Measurements from ENCODE around the gene SLCO2B1.
"Not testable (repeated sequence)": the region's sequence is repeated elsewhere in the genome, so short reads cannot be mapped to it uniquely, and the experiment has no call there.

The SLCO2B1 gene, protein sequence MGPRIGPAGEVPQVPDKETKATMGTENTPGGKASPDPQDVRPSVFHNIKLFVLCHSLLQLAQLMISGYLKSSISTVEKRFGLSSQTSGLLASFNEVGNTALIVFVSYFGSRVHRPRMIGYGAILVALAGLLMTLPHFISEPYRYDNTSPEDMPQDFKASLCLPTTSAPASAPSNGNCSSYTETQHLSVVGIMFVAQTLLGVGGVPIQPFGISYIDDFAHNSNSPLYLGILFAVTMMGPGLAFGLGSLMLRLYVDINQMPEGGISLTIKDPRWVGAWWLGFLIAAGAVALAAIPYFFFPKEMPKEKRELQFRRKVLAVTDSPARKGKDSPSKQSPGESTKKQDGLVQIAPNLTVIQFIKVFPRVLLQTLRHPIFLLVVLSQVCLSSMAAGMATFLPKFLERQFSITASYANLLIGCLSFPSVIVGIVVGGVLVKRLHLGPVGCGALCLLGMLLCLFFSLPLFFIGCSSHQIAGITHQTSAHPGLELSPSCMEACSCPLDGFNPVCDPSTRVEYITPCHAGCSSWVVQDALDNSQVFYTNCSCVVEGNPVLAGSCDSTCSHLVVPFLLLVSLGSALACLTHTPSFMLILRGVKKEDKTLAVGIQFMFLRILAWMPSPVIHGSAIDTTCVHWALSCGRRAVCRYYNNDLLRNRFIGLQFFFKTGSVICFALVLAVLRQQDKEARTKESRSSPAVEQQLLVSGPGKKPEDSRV

DNA sequence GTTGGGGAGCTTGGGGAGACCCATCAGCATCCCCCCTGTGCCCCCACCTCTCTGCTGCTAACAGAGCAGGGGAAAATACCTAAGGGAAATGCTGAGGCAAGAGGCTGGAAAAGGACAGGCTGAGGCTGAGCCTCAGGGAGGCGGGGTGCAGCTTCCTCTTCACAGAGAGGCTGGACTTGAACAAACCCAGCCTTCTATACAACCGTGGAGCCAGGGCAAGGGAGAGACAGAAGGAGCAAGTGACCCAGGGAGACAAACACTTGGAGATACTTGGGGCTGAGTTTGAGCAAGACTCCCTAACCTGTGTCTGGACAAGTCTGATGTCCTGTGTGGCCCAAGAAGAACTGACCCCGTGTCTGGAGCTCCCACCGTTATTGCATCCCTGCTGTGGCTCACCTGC is at the start of gene SLCO2B1:
Gene SLCO2B1 (plus strand): TSS at position 229 of the 400 bp plus-strand sequence. CDS start 275 bp downstream, outside the sequence.
- DNase-seq, result peak in 1 of 14 donors; percentile 38

DNA sequence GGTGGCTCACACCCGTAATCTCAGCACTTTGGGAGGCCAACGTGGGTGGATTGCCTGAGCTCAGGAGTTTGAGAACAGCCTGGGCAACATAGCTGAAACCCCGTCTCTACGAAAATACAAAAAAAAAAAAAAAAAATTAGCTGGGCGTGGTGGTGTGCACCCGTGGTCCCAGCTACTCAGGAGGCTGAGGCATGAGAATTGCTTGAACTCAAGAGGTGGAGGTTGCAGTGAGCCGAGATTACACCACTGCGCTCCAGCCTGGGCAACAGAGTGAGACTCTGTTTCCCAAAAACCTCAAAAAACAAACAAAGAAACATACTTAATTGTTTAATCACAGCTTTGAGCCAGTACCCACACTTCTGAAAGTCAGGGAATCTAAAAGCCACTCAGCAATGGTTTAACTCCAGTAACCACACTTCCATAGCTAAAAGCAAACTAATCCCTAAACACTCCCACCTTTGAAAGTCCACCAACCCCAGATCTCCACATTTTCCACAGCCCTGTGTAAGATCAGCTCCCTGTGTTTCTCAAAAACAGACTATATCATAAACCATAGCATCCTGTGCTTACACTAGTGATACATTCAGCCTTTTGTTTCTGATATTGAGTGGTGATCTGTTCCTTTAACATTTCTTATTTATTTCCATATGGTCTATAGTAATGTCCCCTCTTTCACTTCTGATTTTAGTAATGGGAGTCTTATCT is 49.3 kb upstream of the SLCO2B1 start:
- no peak for DNase-seq

DNA sequence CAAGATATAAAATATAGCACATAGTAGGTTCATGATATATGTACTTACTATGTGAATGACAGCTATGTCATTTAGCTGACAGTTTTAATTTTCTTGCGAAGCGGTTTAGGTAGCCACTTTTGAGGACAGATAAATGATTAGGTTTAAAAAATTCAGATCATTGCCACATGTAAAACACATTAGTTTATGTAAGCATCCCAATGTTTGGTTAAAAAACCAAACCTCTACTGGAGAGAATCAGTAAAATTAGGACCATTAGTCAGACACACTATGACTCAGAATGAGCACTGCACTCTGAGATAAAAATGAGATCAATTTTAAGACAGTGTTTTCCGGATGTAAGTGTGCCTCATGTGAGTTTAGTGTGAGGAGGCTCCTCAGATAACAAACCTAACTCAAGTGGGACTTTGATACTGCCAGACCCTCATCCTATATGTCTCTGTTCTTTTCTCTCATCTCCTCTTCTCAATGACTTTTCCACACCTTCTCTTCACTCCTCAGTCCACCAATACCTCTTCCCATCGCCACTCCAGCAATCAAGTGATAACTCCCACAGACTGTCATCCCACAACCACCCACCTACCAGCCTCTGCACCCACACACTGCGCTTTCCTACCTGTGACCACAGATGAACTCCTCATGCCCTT is 47.4 kb upstream of the SLCO2B1 start:
- DNase-seq, result no peak

DNA sequence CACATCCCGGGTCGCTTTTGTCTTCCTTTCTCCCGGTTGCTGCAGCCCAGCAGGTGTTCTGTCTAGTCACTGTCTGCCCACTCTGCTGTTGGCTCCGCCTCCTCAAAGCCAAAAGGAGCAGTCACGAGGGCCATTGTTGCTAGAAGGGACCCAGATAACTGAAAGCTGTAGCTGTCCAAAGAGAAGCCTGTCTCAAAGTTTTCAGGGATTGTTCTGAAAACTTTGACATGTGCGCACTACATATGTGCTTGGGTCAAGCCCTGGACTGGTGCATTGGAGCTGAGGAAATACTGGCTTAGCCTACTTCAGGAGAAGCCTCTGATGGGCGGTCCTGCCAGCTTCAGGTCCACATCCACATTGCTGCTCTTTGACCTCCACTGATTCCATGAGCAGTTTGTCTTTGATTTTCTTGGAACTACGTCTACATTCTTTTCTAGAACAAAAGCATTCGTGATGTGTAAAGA is 45.4 kb upstream of the SLCO2B1 start:
- DNase-seq, result no peak

DNA sequence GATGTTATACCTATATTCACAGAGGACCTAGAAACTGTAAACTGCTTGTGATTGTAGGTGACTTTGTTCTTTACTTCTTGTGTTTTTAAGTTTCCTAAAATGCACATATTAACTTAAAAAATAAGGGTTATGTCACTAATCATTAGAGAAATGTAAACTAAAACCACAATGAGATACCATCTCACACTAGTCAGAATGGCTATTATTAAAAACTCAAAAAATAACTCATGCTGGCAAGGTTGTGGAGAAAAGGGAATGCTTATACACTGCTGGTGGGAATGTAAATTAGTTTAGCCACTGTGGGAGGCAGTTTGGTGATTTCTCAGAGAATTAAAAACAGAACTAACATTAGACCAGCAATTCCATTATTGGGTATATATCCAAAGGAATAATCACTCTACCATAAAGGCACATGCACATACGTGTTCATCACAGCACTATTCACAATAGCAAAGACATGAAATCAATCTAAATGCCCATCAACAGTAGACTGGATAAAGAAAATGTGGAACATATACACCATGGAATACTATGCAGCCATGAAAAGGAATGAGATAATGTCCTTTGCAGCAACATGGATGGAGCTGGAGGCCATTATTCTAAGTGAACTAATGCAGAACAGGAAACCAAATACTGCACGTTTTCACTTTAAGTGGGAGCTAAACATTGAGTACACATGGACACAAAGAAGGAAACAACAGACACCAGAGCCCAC is 44.8 kb upstream of the SLCO2B1 start:
- not testable (repeated sequence) for DNase-seq

DNA sequence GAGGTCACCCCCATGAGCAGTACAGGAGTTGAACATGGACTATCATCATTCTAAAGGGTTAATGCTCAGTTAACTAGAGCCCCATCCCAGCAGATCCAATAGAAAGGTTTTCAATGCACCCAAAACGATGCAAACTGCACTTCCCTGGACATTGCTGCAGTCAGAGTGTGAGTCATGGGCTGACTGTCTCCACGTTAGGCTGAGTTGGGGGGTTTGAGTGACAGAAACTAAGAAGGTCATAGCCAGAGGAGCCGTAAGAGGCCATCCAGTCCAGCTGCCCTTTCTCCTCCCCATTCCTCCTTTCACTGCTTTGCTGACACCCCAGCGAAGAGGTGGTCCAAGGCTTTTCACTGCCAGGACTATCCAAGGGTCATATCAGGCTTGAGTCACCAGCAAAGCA is 43.7 kb upstream of the SLCO2B1 start:
- DNase-seq, result no peak

DNA sequence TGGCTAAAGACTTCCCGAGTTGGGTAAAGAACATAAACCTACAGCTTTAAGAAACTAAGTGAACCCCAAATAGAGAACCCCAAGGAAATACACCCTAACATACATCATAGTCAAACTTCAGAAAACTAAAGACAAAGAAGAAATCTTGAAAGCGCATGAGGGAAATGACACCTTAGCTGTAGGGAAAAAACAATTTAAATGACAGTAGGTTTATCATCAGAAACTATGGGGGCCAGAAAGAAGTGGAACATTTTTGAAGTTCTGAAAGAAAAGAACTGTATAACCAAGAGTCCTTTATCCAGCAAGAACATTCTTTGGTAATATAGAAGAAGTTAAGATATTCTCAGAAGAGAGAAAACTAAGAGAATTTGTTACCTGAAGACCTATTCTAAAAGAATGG is 38.7 kb upstream of the SLCO2B1 start:
- DNase-seq, result no peak

DNA sequence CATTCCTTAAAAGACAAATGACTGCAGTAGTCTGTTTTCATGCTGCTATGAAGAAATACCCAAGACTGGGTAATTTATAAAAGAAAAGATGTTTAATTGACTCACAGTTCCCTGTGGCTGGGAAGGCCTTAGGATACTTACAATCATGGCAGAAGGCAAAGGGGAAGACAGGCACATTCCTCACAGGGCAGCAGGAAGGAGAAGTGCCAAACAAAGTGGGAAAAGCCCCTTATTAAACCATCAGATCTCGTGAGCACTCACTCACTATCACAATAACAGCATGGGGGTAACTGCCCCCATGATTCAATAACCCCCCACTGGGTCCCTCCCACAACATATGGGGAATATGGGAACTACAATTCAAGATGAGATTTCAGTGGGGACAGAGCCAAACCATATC is 37.9 kb upstream of the SLCO2B1 start:
- DNase-seq, result no peak

DNA sequence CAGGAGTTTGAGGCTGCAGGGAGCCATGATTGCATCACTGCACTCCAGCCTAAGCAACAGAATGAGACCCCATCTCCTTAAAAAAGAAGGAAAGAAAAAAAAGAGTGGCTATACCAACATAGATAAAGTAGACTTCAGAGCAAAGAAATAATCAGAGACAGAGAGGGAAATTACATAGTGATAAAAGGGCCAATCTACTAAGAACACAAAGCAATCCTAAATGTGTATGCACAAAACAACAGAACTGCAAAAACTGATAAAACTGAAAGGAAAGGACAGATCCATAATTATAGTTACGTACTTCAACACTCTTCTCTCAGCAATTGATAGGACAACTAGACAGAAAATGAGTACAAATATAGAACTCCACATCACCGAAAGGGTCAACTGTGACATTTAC is 36.4 kb upstream of the SLCO2B1 start:
- DNase-seq, result no peak

DNA sequence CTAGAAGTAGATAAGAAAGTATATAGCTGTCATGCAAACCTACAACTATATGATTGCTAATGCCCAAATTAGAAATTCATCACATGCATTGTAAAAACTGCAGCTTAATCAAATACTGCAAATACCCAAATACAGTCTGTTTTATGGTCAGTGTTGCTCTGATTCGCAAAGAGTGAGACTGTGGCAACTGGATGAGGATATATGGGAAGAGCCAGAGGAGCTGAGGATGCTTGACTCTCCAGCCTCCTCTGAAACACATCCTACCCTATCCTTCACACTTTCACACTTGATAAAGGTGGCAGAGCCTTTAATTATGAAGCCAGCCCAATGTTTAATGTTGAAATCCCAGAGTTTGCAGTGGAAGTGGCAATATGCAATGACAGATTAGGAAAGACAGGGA is 32.3 kb upstream of the SLCO2B1 start:
- no peak for DNase-seq

DNA sequence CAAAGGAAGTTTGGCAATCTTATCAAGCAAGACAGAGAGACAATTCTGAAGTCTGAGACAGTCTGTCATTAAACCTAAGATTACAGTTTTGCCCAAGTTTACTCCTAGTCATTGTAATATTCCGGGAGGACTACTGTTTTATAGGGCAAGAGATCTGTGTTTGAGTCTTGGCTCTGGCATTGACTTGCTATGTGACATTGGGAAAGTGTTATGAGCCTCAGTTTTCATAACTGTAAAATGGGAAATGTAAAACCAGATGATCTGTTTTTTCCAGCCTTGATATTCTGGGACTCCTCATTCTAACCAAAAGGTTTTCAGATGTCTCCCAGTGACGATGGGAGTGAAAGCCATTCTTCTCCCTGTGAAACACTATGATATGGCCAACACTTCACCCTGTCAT is 24.3 kb upstream of the SLCO2B1 start:
- DNase-seq, result no peak

DNA sequence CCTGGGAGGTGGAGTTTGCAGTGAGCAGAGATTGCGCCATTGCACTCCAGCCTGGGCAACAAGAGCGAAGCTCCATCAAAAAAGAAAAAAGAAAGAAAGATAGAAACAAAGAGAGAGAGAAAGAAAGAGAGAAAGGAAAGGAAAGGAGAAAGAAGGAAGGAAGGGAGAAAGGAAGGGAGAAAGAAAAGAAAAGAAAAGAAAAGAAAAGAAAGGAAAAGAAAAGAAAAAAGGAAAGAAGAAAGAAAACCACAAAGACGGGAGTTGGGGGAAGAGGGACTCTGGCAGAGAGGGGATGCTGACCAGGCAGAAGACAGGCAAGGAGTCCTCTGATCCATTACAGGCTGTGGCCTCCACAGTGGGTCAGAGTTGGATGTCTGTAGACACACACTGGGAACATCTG is 18.8 kb upstream of the SLCO2B1 start:
- DNase-seq, result no peak

DNA sequence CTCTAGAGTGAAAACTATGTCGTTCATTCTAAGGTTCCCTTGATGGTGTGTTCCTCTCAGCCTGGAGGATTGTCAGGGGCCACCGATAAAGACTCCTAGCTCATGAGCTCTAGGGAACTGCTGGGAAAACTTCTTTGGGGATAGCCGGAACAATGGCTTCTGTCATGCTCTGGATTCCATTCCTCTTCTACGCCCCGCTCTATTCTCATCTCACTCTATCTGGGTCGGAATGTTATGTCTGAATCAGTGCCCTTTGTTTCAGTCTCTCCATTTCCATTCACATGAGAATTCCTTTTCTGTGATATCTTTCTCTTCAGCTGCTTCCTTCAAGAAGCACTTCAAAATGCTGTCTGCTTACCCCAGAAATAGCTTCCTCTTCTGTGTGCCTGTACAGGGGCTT is 16.9 kb upstream of the SLCO2B1 start:
- DNase-seq, result no peak

DNA sequence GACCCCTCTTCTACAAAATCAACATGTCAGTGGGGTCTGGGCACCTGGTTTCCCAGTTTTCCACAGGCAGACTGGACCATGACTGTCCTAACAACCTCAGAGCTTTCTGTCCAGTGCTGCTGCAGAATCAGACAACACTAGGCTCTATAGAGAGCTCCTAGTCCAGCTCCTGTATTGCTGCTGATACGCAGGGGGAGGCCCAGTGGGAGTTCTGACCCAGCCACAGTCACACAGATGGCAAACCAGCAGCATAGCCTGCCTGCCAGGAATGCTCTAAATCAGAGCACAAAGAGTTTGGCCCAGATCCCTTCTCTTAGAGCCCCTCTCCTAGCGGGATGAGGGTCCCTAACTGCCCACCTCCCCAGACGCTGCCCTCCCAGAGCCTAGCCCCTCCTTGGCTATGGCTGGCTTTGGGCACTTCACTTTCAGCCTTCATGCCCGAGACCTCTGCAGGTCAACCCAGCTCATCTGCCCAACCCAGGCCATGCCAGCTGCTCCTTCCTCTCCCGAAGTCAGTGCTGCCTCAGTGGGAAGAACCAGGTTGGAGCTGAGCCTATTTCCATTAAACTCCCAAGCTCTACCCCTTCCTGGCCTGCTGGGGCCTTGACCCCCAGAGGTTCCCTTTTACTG is 15.8 kb upstream of the SLCO2B1 start:
- DNase-seq, result peak in 1 of 14 donors; percentile 68

DNA sequence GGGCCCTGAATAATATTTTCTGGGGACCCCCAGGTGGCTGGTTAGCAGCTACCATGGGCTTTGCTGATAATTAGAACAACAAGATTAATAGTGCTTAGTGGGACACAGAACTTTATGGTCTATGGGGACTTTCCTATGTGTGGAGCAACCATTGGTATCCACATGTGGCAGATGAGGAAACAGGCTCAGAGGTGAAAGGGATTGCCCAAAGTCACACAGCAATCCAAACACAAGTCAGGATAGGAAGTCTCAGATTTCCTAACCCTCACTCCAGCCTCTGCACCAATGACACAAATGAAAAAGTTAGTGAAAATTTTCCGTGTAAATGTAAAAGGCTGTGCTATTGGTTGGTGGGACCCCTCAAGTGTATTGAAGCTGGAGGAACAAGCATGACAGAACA is 15.3 kb upstream of the SLCO2B1 start:
- DNase-seq, result no peak

DNA sequence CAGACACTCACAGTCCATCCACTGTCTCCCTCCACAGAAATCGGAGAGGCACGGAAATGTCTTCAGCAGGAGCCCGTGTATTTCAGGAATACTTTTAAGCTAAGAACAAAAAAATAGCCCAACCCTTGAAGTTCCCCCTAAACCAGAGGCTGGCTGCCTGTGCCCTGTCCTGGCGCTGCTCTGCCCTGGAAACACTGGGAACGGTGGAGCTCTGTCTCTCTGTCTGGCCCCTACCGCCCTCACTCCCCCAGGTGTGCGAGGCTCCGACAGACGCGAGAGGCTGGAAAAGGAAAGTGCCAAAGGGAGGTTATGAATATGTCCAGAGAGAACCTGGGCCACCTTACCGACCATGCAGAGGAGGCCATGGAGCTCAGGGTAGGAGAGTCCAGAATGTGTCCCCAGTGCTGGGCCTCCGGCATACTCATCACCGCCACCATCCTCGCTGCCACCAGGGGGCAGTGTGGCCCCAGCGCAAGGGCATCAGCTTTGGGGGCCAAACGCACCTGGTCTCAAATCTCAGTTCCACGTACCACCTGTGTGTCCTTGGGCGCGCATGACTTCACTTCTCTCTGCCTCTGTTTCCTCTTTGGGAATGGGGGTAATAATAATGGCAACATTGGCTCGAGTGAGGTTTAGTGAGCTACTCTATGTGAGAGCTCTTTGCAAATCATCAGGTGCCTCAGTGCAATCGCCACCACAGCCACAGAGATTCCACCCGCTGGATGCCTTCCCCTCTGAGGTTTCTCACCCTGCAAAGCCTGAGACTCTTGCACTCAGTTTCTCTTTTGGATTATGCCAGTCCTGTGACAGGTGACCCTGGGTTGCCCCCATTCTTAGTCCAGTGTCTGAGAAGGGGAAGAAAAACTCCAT is 10.4 kb upstream of the SLCO2B1 start:
- DNase-seq, result peak in 6 of 14 donors; percentile 11 to 55 (median 32)

DNA sequence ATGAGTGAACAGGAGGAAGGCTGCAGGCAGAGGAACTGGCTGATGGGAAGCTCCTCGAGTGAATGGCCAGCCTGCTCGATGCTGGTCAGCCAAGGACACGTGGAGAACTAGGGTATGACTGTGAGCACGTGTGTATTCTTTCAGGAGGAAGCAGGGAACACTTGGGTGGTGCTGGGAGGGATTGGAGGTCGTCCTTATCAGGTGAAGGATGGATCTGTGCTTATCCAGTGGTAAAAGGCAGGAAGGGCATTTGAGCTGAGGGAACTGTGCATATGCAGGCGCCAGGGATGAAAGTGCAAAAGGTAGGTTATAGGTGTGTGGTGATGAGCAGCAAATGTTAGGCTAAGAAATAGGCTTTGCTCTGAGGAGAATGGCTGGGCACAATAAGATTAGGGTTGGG is 9.7 kb upstream of the SLCO2B1 start:
- DNase-seq, result no peak

DNA sequence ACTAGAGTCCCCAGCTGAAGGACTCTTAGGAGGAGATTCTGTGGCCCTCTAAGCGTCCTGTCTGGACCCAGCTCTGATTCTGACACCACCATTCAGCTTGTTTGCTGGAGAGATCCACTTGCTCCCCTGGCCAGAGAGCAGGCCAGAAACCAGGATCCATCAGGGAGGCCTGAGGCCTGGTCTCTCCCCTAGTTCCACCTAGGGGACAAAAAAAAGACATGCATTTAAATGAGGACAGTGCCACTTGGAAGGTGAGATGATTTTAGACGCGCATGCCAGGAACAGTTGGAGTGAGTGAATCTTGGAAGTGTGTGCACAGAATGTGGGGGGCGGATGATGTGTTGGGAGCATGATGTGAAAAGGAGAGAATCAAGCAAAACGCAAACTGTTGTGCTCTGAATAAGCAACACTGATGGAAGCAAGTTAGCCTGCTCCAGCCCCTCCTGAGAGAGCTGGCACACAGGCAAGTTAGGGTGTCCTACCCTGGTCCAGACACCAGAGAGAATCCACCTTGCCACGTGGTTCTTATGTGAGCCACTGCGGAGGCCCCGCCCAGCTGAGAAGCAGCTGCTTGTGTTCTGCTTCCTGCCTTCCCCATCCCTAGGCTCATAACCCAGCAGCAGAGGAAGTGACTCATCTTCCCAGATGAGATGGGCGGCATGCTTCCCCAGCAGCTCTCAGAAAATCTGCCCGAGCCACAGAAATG is 8.0 kb upstream of the SLCO2B1 start:
- DNase-seq, result peak in 9 of 14 donors; percentile 12 to 56 (median 33)

DNA sequence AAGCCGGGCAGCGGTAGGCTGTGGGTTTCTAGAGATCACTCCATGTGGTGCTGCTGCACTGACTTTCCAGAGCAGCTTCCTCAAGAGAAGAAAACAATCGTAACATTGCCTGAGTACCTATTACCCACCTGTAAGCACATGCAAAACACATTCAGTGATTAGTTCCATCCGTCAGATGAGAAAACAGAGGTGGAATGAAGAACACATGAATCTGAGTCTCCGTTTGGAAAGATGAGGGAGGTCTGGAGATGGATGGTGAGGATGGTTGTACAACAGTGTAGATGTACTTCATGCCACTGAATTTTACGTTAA is 7.5 kb upstream of the SLCO2B1 start:
- DNase-seq, result no peak

DNA sequence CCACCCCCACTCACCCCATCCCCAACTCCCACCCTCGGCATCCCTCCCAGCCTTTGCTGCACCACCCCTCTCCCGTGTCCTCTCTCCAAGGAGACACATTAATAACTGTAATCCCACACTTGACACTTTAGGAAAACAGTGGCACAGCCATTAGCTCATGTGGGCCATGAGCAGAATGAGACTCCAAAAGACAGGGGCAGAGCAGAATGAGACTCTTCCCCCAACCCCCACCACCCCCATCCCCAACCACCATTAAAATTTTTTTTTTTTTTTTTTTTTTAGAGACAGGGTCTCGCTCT is 6.2 kb upstream of the SLCO2B1 start:
- DNase-seq, result no peak

All from C1 segment of cervical spinal cord (tissue), 14 donors.